Measurements from ENCODE around the gene PHF5A. TPM values are rescaled to one million over a fixed set of nuclear protein-coding genes. Genes with fewer than 3 reads are reported as not detected.
"Not testable (repeated sequence)": the region's sequence is repeated elsewhere in the genome, so short reads cannot be mapped to it uniquely, and the experiment has no call there.

PHF5A gene
- total and polyA plus RNA-seq, 2 donors (not counting 3 experiments of a cell fraction or from before 2014, with no cell fraction given), result 61.1 to 63.7 TPM

DNA sequence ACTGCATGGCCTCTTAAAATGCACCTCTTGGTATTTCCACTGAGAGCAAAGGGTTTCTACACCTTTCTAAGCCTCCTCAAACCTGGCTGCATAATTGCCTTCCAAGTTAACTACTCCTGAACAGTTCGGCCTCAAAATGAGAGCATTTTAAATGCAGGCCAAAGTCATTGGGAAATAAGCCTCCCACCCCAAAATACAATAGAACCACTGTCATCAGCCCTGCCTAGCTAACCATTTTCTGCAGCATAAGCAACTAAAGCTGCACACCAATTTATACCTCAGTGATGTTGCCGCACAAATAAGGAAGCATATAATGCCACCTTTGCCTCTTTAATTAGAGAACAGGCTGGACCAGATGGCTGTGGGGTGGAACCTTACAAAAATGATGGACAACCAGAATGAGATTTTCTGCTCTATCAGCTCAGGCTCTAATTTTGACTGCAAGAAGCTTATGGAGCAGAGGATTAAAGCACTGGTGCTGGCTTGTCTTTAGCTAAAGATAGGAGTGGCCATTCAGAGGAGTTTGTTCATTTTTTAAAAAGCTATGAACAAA, 26.2 kb downstream of the PHF5A start:
- no peak overlapping the region for H2AFZ ChIP-seq (ENCODE audit: low read depth, low read length)
- FAIRE-seq (no peak), DNase-seq (ENCODE audit: low read depth, low spot score) (no peak)
- TF ChIP-seq POLR2AphosphoS5 (IDR thresholded peaks at IDR 0.05; ENCODE audit: insufficient read depth, low read depth, low read length), result no peak
- intact Hi-C loops (cut with micrococcal nuclease) (no loop called here), dilution Hi-C loops (cut with MboI; ENCODE audit: extremely low pct_ligation_motif_present, low sequenced_read_pairs) (no loop called here)
- H3K36me3 ChIP-seq (ENCODE audit: control insufficient read depth in 2 of 2, extremely low read depth in 1 of 2, insufficient read depth in 2 of 2, low read length in 2 of 2), result peaks cover 4 to 5% of the 10 kb centered on the region in 2 experiments
- no peaks in the 10 kb centered on the region for H3K9me1 ChIP-seq (replicated peaks; ENCODE audit: control insufficient read depth, extremely low read depth, insufficient read depth, low read length)
- no peak overlapping the region for H3K9ac ChIP-seq (replicated peaks; ENCODE audit: extremely low read depth, insufficient read depth, low read length)
- ChIA-PET CTCF (interaction anchor here (1.0 to 1.3 kb wide), 2 partner anchors 27 to 75 kb away, joined by 3 to 4 read pairs; partner anchors contain the start of genes ACO2 and PHF5A), POLR2A (no interaction called here)
- no peaks in the 10 kb centered on the region for H3K9me3 ChIP-seq (replicated peaks; ENCODE audit: control insufficient read depth, insufficient read depth, low read length)
- no peak overlapping the region for H3K27ac ChIP-seq (ENCODE audit: insufficient read depth, low read depth, low read length)
- H3K4me1 ChIP-seq (ENCODE audit: control insufficient read depth, extremely low read depth, insufficient read depth, low read length), result peaks cover 4% of the 10 kb centered on the region
- no TSS peak for BruUV-seq (replicated peaks)
- H3K27me3 ChIP-seq (ENCODE audit: control insufficient read depth in 2 of 2, insufficient read depth in 2 of 2, low read length in 2 of 2), result no peaks in the 10 kb centered on the region
- peaks cover 78% of the 10 kb centered on the region for H3K79me2 ChIP-seq (ENCODE audit: control insufficient read depth, insufficient read depth, low read length)
- H3K4me2 ChIP-seq (ENCODE audit: insufficient read depth, low read length), result no peak overlapping the region
- peaks cover 4% of the 10 kb centered on the region for H4K20me1 ChIP-seq (replicated peaks; ENCODE audit: control insufficient read depth, extremely low read depth, insufficient read depth, low read length)
- no peak overlapping the region for H3K4me3 ChIP-seq (replicated peaks in 1 of 3; ENCODE audit: insufficient read depth in 1 of 3, low read depth in 1 of 3, low read length in 3 of 3)

DNA sequence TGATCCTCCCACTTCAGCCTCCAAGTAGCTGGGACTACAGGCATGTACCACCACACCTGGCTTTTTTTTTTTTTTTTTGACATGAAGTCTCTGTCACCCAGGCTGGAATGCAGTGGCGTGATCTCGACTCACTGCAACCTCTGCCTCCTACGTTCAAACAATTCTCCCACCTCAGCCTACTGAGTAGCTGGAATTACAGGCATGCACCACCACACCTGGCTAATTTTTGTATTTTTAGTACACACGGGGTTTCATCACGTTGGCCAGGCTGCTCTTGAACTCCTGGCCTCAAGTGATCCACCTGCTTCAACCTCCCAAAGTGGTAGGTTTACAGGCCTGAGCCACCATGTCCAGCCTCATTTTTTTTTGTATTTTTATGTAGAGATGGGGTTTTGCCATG, 28.0 kb downstream of the PHF5A start:
- DNase-seq (ENCODE audit: low read depth, low spot score); H3K4me2 ChIP-seq (ENCODE audit: insufficient read depth, low read length); H2AFZ ChIP-seq (ENCODE audit: low read depth, low read length); intact Hi-C loops (cut with micrococcal nuclease); H3K4me3 ChIP-seq (replicated peaks in 1 of 3; ENCODE audit: insufficient read depth in 1 of 3, low read depth in 1 of 3, low read length in 3 of 3); H3K4me1 ChIP-seq (ENCODE audit: control insufficient read depth, extremely low read depth, insufficient read depth, low read length); FAIRE-seq; H3K9me3 ChIP-seq (replicated peaks; ENCODE audit: control insufficient read depth, insufficient read depth, low read length); H4K20me1 ChIP-seq (replicated peaks; ENCODE audit: control insufficient read depth, extremely low read depth, insufficient read depth, low read length); CTCF ChIA-PET; H3K27me3 ChIP-seq (ENCODE audit: control insufficient read depth in 2 of 2, insufficient read depth in 2 of 2, low read length in 2 of 2); H3K27ac ChIP-seq (ENCODE audit: insufficient read depth, low read depth, low read length); BruUV-seq (replicated peaks); dilution Hi-C loops (cut with MboI; ENCODE audit: extremely low pct_ligation_motif_present, low sequenced_read_pairs); H3K9me1 ChIP-seq (replicated peaks; ENCODE audit: control insufficient read depth, extremely low read depth, insufficient read depth, low read length); POLR2A ChIA-PET; H3K9ac ChIP-seq (replicated peaks; ENCODE audit: extremely low read depth, insufficient read depth, low read length): not testable (repeated sequence)
- Histone ChIP-seq H3K79me2 (ENCODE audit: control insufficient read depth, insufficient read depth, low read length) (peaks cover 84% of the 10 kb centered on the region), H3K36me3 (ENCODE audit: control insufficient read depth in 2 of 2, extremely low read depth in 1 of 2, insufficient read depth in 2 of 2, low read length in 2 of 2) (peaks cover 6 to 22% of the 10 kb centered on the region in 2 experiments)

Measured in endothelial cell of umbilical vein (primary cell).